ENCODE results near the gene RPS14. TPM values are rescaled to one million over a fixed set of nuclear protein-coding genes. Genes with fewer than 3 reads are reported as not detected.
A peak's percentile ranks its signal among the peaks of the same experiment; 100 is the strongest.

The RPS14 gene
- total RNA-seq, 1 donor from 2014 or later, result 1,202 TPM

- peak overlapping the region; percentile 68 for H3K4me3 ChIP-seq
- intact Hi-C loops (cut with micrococcal nuclease), result no loop called here
- H3K4me1 ChIP-seq, result peaks cover 65% of the 10 kb centered on the region
- TF ChIP-seq CTCF (IDR thresholded peaks at IDR 0.05; ENCODE audit: borderline replicate concordance), result no peak
- H3K9me3 ChIP-seq (replicated peaks), result no peaks in the 10 kb centered on the region
- peak; percentile 71 for DNase-seq
- H3K36me3 ChIP-seq, result peaks cover 4% of the 10 kb centered on the region
- peak overlapping the region; percentile 89 for H3K27ac ChIP-seq (replicated peaks)
- H3K27me3 ChIP-seq (ENCODE audit: low read depth), result no peaks in the 10 kb centered on the region
These were observed 39.7 kb downstream of the RPS14 start for GRCh38 chr5:150409638-150410523.

- Histone ChIP-seq H3K9me3 (replicated peaks) (no peaks in the 10 kb centered on the region), H3K4me1 (peaks cover 73% of the 10 kb centered on the region), H3K36me3 (peaks cover 5% of the 10 kb centered on the region), H3K4me3 (peak overlapping the region; percentile 68), H3K27me3 (ENCODE audit: low read depth) (no peaks in the 10 kb centered on the region), H3K27ac (replicated peaks) (peak overlapping the region; percentile 89)
- no peak for DNase-seq
- intact Hi-C loops (cut with micrococcal nuclease), result no loop called here
- no peak for TF ChIP-seq CTCF (IDR thresholded peaks at IDR 0.05; ENCODE audit: borderline replicate concordance)
These were observed 41.2 kb downstream of the RPS14 start for GRCh38 chr5:150408231-150408943.

- H3K27me3 ChIP-seq (ENCODE audit: low read depth), result no peaks in the 10 kb centered on the region
- H3K27ac ChIP-seq (replicated peaks), result peak overlapping the region; percentile 89
- DNase-seq, result no peak
- peaks cover 14% of the 10 kb centered on the region for H3K36me3 ChIP-seq
- intact Hi-C loops (cut with micrococcal nuclease), result no loop called here
- peaks cover 61% of the 10 kb centered on the region for H3K4me1 ChIP-seq
- no peak overlapping the region for H3K4me3 ChIP-seq
- no peaks in the 10 kb centered on the region for H3K9me3 ChIP-seq (replicated peaks)
- TF ChIP-seq CTCF (IDR thresholded peaks at IDR 0.05; ENCODE audit: borderline replicate concordance), result no peak
These were observed 42.3 kb downstream of the RPS14 start for GRCh38 chr5:150407096-150407720.

- no peak for TF ChIP-seq CTCF (IDR thresholded peaks at IDR 0.05; ENCODE audit: borderline replicate concordance)
- DNase-seq, result no peak
- H3K27me3 ChIP-seq (ENCODE audit: low read depth), result no peaks in the 10 kb centered on the region
- intact Hi-C loops (cut with micrococcal nuclease), result no loop called here
- H3K4me3 ChIP-seq, result no peak overlapping the region
- peak overlapping the region; percentile 89 for H3K27ac ChIP-seq (replicated peaks)
- H3K36me3 ChIP-seq, result peaks cover 16% of the 10 kb centered on the region
- H3K4me1 ChIP-seq, result peaks cover 56% of the 10 kb centered on the region
- H3K9me3 ChIP-seq (replicated peaks), result no peaks in the 10 kb centered on the region
These were observed 42.8 kb downstream of the RPS14 start for GRCh38 chr5:150406723-150407095.

GRCh38 chr5:150406103-150406722, 43.3 kb downstream of the RPS14 start:
- Histone ChIP-seq H3K9me3 (replicated peaks) (no peaks in the 10 kb centered on the region), H3K4me1 (peaks cover 51% of the 10 kb centered on the region), H3K4me3 (no peak overlapping the region), H3K27me3 (ENCODE audit: low read depth) (no peaks in the 10 kb centered on the region), H3K27ac (replicated peaks) (no peak overlapping the region), H3K36me3 (peaks cover 16% of the 10 kb centered on the region)
- no peak for TF ChIP-seq CTCF (IDR thresholded peaks at IDR 0.05; ENCODE audit: borderline replicate concordance)
- intact Hi-C loops (cut with micrococcal nuclease), result no loop called here
- DNase-seq, result no peak
